ENCODE data around the gene SLC16A3.
"Not testable (repeated sequence)": the region's sequence is repeated elsewhere in the genome, so short reads cannot be mapped to it uniquely, and the experiment has no call there.

Gene SLC16A3

DNA sequence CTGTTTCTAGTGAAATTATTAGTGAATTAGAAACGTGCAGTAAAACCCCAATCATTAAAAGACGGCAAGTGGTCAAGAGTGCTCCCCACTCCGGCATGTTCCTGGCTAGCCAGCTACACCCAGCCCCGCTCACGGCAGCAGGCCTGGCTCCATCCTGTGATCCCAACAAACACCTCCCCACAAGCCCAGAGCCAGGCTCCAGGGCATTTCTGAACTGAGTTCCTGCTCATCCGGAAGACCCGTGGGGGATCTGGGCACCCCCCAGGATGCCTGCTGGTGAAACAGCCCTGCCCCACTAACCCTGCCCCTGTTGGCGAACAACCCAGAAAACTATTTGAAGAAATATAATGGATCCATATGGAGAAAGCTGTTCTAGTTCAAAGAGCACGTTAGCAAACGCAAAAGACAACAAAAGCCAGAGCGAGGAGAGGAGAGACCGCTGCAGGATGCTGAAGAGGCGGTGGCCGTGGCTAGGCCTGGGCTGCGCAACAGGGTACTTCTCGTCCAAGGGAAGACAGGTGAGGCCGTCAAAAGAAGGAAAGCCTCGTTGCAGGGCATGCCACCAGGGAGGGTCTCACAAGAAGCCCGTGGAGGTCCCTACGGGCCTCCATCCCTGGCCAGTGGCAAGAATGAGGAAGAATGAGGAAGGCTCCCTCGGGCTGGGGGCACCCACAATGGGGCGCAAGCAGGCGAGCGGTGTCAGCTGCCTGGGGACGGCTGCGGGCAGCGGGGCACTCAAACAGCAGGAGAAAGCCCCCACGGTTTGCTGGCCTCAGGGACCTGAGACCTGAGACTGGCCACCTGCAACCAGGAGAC, 19.2 kb downstream of the SLC16A3 start:
- DNase-seq, result no peak

DNA sequence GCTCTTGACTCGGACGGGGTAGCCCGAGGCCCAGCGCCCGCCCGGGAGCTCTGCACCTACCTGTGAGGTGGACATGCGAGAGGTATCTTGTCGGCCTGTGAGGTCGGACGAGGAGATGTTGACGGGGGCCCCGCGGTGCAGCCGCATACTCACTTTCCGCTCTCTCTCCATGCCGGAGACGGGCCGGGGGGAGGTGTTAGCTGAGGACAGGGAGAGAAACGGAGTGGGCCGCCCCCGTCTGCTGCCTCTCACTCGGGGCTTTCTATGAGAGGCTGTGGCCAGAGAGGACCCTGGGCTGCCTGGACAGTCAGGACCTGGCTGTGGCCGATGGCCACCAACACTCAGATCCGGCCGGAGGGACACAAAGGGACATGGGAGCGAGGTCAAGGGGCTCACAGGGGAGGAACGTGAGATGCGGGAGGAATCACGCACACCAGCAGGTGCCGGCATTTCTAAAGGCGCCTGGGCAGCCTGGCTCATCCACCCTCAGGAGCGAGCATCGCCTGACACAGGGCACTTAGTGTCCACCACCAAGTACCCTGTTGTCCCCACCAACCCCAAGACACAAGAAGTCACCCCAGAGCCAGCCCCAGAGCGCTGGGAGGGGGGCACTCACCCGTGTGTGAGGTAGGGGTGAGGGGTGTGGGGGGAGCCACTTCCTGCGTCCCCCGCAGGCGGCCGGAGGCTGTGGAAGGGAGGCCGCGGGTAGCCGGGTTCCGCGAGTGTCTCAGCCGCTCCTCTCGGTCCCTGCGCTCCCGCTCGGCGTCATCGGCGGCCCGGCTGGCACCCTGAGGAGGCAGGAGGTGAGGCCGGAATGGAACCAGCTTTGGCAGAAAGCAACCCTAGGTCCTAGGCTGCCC, 20.2 kb downstream of the SLC16A3 start:
- DNase-seq, result no peak

DNA sequence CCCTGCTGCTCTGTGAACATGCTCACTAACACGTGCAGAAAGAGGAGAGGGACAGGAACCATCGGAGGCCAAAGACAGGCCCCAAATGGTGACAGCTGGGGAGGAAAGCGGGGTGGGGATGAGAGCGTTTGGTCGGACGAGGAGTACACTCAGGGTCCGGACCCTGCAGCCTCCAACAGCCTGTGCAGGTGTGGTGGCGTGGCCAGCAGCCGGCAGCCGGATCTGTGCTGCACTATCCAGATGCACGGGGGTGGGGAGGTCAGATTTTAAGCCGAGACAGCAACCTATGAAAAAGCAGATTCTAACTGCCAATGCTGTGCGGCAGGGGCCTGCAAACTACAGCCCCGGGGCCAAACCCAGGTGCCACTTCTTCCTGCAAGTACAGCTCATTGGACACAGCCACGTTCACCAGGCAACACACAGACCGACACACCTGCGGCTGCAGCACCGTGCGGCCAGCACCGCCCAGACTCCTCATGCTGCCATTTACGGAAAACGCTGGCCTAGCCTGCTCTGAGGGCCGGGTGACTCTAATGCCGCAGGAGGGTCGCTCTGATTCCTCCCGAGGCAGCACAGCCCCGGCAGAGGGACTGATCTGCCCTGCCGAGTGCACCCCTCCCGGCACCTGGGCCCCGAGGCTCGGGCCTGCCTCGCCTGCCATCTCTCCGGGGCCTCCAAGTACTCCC, 21.2 kb downstream of the SLC16A3 start:
- DNase-seq, result no peak

DNA sequence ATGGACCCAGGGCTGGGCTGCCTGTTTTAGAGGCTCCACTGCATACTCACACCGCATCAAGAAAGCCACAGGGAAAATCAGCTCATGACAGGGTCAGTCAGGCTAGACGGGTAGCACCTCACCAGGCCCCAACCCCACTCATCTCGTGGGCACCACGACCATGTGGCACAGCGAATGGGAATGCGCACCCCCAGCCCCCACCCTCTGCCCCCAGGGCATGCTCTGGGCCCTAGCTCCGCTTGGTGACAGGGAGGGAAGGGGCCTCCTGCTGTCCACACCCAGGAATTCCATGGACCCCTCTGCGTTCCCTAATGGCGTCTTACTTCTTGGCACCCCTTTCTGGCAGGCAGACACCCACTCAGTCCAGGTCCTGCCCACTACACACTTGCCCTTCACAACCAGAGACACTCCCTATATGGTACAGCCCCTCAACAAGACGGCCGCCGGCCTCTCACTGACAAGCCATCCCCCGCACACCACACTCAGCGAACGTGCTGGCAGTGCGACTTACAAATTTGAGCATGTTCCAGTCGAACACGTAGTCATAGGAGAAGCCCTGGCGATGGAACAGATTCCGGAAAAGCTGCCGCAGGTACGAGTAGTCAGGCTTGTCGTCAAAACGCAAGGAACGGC, 22.1 kb downstream of the SLC16A3 start:
- DNase-seq, result no peak

DNA sequence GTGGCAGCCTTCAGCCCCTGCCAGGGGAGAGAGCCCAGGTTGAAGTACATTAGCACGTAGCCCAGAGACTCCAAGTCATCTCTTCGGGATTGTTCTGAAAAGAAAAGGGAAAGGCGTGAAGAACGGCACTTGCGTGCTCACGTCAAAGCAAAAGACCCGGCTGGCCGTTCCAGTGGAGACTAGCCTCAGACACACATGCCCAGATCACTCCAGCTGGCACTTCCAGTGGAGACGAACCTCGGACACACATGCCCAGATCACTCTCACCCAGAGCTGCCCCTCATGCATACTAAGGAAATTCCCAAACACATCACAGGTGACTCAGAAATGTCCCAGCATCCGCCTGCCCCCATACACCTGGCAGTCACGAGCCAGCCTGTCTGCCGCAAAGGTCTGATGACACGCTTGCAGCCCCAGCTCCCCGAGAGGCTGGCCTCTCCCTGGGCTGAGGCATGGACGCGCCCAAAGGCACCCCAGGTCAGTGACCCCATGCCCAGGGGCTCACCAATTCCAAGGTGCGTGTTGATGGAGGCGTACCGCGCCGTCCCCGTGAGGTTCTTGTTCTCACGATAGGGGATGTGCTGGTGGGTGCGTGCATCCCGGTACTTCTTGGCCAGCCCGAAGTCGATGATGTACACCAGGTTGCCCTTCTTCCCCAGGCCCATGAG, 23.8 kb downstream of the SLC16A3 start:
- DNase-seq, result no peak

DNA sequence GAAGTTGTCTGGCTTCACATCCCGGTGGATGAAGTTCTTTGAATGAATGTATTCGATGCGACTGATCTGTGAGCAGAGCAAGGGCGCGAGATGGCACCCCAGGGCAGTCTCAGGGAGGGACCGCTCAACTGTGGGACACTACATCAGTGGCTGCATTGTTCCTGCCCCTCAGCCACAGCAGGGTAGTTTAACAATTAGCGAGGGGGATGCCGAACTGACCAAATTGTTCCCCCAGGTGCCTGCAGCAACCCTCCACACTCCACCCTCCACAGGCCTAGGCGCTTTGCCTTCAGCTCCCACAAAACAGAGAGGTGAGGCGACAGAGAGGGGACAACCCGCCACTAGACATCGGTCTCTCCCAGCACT, 24.3 kb downstream of the SLC16A3 start:
- DNase-seq, result no peak

DNA sequence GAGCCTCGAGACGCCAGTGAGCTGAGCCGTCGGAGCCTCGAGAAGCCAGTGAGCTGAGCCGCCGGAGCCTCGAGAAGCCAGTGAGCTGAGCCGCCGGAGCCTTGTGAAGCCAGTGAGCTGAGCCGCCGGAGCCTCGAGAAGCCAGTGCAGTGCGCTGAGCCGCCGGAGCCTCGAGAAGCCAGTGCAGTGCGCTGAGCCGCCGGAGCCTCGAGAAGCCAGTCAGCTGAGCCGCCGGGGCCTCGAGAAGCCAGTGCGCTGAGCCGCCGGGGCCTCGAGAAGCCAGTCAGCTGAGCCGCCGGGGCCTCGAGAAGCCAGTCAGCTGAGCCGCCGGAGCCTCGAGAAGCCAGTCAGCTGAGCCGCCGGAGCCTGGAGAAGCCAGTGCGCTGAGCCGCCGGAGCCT, 25.3 kb downstream of the SLC16A3 start:
- DNase-seq, result not testable (repeated sequence)

DNA sequence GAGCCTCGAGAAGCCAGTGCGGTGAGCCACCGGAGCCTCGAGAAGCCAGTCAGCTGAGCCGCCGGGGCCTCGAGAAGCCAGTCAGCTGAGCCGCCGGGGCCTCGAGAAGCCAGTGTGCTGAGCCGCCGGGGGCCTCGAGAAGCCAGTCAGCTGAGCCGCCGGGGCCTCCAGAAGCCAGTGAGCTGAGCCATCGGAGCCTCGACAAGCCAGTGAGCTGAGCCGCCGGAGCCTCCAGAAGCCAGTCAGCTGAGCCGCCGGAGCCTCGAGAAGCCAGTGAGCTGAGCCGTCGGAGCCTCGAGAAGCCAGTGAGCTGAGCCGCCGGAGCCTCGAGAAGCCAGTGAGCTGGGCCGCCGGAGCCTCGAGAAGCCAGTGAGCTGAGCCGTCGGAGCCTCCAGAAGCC, 25.9 kb downstream of the SLC16A3 start:
- DNase-seq, result not testable (repeated sequence)

DNA sequence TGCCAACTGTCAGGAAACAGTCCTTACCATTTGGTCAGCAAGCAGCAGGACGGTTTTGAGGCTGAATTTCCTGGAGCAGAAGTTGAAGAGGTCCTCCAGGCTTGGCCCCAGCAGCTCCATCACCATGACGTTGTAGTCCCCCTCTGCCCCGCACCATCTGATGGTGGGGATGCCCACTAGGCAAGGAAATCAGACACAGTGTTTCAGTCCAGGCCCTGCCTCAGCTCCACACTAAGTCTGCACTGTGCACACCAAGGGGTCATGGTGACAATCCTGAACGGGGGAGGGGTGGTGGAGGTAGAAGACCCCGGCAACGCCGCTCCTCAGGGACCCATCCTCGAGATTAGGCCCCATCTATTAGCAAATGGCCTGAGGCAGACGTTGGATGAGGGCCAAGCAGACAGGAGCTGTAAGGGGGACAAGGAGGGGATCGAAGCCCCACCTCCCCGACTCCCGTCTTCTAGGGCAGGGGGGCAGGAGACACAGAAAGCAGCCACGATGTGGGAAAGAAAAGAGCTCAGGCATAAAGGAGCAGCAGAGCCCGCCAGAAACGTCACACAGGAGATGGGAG, 26.6 kb downstream of the SLC16A3 start:
- DNase-seq, result no peak

DNA sequence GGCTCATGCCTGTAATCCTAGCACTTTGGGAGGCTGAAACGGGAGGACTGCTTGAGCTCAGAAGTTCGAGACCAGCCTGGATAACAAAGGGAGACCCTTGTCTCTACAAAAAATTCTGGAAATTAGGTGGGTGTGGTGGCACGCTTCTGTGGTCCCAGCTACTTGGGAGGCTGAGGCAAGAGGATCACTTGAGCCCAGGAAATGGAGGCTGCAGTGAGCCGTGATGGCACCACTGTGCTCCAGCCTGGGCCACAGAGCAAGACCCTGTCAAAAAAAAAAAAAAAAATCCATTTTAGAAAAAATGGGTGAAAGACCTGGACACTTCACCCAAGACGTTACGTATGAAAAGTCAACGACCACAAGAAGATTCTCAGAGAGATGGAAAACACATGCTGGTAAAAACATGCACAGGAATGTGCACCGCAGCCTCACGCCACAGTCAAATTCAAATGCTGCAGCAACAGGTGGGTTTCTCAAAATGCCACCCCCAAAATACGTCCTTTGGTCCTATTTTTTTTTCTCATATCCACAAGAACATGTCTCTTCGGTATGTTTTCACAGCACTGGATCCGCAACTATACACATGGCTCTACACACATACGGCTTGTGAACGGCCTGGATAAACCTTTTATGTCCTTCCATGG, 27.5 kb downstream of the SLC16A3 start:
- DNase-seq, result no peak

DNA sequence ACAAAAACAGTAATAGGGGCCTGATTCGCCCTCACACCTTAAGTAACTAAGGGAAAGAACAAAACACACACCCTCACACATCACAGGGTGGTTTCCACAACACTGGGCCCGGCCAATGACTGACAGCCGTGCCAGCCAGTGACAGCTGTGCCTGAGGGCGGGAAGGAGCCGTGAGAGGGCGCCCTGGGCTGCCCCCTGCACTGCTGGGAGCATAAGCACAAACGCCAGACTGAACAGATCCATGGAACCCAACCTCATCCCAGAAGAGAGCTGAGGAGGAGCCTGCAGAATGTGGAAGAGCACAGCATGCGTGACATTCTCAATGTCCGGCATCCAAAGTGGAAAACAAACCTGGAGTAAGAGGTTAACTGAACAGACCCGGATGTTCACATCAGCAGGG, 28.6 kb downstream of the SLC16A3 start:
- peak; percentile 71 for DNase-seq

DNA sequence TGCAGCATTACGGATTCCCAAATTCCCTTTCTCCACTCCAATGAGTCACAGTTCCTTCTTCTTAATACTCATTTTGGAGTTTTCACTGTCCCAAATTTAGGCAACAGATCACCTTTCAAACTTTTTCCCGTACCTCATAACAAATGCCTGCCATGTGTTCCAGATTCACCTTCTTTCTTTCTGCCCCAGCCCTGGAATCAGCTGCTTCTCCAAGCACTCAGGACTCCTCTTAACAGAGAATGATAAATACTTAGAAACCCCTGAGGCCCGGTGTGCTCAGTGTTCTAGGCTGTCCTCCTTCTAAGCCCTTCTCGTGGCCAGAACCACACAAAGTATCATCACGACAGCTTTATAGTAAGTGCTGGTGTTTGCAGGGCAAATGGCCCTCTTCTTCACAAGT, 29.7 kb downstream of the SLC16A3 start:
- DNase-seq, result no peak

DNA sequence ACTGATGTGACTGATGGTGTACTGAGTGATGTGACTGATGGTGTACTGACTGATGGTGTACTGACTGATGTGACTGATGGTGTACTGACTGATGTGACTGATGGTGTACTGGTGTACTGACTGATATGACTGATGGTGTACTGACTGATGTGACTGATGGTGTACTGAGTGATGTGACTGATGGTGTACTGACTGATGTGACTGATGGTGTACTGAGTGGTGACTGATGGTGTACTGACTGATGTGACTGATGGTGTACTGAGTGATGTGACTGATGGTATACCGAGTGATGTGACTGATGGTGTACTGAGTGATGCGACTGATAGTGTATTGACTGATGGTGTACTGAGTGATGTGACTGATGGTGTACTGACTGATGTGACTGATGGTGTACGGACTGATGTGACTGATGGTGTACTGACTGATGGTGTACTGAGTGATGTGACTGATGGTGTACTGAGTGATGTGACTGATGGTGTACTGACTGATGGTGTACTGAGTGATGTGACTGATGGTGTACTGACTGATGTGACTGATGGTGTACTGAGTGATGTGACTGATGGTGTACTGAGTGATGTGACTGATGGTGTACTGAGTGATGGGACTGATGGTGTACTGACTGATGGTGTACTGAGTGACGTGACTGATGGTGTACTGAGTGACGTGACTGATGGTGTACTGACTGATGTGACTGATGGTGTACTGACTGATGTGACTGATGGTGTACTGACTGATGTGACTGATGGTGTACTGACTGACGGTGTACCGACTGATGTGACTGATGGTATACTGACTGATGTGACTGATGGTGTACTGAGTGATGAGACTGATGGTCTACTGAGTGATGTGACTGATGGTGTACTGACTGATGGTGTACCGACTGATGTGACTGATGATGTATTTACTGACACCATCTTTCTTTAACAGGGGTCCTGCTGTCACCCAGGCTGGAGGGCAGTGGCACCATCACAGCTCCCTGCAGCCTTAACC, 31.4 kb downstream of the SLC16A3 start:
- DNase-seq, result not testable (repeated sequence)

DNA sequence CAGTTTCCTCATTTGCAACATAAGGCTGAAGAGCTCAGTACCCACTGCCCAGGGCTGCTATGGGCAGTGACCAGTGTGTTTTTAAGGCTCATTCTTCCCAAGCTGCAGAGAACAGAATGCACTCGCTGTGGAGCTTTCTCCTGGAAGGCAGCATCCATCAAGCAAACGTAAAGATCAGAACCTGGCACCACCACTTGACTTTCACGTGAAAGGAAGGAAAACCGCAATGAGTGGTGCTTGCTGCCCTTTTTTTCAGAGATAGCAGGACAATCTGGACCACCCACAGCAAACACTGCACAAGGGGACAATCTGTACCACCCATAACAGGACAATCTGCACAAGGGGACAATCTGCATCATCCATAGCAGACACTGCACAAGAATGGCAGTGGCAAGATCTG, 33.5 kb downstream of the SLC16A3 start:
- no peak for DNase-seq

DNA sequence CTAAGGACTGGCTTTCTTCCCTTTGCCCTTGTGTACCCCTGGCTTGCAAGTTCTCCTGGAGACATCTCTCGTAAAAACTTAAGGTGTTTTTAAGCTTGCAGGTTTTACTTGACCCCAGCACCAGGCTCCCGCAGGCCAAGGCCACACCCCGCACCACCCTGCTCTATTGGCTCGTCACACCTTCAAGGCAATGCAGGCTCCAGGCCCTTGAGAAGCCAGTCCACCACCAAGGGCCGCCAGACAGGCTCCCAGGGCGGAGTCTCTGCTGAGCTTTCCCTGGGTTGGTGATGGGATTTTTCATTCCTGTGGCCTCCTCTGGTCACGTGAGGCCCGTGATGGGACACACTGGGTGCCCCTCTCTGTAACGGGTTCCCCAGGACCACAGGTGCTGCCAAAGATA, 34.8 kb downstream of the SLC16A3 start:
- no peak for DNase-seq

DNA sequence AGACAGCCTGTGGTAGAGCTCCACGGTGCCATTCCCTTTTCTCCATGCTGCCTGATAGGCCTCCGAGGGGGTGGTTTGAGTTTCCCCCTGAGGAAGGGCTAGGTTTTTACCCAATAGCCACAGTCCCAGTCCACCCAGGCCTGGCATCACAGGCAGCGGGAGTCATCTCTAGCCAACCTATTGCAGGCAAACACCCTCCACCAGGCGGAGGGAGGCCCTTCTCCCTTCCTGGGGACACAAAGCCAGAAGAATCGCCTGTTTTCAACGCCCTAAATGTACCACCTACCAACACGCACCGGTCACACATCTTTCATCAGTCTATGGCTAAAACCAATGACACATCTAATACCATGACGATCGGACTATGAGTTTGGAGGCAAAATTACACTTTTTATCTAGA, 37.3 kb downstream of the SLC16A3 start:
- no peak for DNase-seq

DNA sequence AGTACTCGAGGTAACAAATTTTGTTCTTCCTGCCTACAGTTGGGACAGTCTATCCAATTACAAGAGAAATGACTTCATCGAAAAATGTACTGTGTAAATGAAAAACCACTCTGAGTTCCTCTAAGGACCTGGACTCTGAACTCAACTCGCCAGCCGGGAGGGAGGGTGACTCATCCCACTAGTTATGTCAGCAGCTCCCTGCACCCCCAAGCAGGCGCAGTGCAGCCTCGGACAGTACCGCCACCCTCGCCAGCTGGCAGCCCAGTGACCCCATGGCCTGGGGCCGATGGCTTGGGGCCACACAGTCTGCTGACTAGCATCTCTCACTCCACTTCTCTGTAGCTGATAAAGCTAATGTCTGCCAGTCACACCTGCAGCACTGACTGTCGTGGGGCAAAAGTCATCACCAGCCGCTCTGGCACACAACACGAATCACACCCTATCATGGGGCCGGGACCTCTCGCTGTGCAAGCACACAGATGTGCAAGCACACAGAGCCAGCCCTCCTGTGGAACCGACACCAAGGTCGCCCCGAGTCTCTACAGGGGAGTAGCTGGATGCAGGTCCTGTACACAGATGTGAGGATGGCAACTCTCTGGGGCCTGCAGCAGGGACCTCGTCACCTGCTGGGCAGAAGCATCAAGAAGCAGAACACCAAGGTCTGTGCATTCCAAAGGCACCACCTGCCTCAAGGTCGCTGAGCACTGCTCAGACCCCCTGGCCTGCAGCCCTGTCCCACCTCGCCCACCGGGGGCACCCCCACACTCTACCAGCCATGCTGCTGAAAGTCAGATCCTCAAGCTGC, 38.9 kb downstream of the SLC16A3 start:
- peak; percentile 42 for DNase-seq

DNA sequence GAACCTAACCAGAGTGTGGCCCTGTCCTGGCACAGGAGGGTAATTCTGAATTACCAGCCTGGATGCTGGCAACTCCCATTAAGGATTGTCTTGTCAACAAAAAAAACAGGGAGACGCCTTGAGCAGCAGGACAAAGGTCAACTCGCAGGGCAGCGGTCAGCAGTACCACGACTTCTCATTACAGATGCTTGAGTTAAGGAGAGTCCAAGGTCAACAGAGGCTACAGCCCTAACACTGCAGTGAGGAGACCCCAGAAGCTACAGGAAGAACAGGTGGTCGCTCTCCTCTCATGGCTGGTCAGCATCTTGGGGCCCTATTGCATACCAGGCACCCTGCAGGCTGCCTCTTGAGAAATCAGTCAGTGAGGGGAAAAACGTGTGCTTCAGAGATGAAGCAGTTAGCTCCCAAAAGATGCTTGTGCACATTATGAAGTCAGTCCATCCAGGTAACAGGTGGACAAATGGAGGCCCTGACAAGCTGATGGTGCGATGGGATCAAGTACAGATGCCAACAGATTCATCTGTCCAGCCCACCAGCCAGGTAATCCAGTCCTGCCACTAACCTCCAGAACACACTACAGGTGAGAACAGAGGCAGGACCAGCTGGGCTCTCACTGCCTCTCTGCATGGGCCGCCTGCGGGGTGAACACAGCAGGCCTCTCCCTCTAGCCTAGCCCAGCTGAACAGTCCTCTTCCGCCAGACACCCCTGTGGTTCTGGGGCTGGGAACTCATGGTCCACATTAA, 40.5 kb downstream of the SLC16A3 start:
- DNase-seq, result no peak
